ENCODE measurements around the gene MAPKBP1.

DNA sequence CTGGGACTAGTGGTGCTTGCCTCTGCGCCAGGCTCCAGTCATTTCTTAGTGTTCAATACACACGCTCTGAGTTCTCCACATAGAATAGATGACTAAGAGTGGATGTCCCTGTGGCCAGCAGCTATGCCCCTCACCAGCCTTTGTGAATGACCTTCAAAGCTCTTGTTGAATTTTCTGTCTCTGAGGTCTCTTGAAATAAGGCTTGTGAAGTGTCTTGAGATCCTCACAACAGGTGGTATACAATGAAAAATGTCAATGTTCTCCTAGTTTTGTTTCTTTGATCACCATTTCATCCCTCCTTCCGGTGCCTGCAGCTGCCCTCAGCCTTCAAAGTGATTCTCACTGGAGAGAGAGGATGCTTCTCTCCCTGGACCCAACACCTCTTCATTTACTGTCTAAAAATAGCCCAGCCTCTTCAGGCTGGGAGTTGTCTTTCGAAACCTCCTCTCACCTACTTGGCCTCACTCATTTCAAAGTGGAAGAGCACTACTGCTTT lies 5.4 kb downstream of the MAPKBP1 start:
- TF ChIP-seq CTCF (IDR thresholded peaks at IDR 0.05 in 4 of 5, conservative IDR thresholded peaks at IDR 0.05 in 1 of 5) (no peak), POLR2A (IDR thresholded peaks at IDR 0.05) (no peak)
